GM12875 (cell line): Measurements from ENCODE around the gene TPGS1.
A peak's percentile ranks its signal among the peaks of the same experiment; 100 is the strongest.

ENCODE experiments used
- H3K4me3 ChIP-seq: one replicate; pipeline ENCODE4 v1.5.1; 2011; ENCODE audit warnings: low read depth, low read length, control low read depth
- CTCF ChIP-seq: IDR thresholded peaks from 2 replicates; pipeline ENCODE4 v1.5.1; 2011; ENCODE audit warnings: low read depth, mild to moderate bottlenecking, control low read depth, inconsistent platforms, low read length, moderate library complexity, borderline replicate concordance; ENCODE audit not compliant: insufficient read depth

TPGS1 gene

GRCh38 chr19:508204-509150 is 1.2 kb downstream of the TPGS1 start:
- no peak for TF ChIP-seq CTCF
- peak overlapping the region; percentile 98 for H3K4me3 ChIP-seq

GRCh38 chr19:510606-511100 is 3.4 kb downstream of the TPGS1 start:
- peak; percentile 100 for TF ChIP-seq CTCF
- H3K4me3 ChIP-seq, result no peak overlapping the region

- H3K4me3 ChIP-seq, result no peak overlapping the region
- TF ChIP-seq CTCF, result no peak
These were observed 4.0 kb downstream of the TPGS1 start for GRCh38 chr19:511101-511851.

GRCh38 chr19:512547-513365 is 5.5 kb downstream of the TPGS1 start:
- no peak overlapping the region for H3K4me3 ChIP-seq
- TF ChIP-seq CTCF, result no peak

GRCh38 chr19:513368-514165 is 6.3 kb downstream of the TPGS1 start:
- no peak for TF ChIP-seq CTCF
- H3K4me3 ChIP-seq, result no peak overlapping the region

GRCh38 chr19:514166-514663 is 6.9 kb downstream of the TPGS1 start:
- H3K4me3 ChIP-seq, result no peak overlapping the region
- TF ChIP-seq CTCF, result no peak
